ENCODE data around the gene GGT5.

The GGT5 gene

GRCh38 chr22:24208012-24208749, 36.7 kb downstream of the GGT5 start:
- no peak for TF ChIP-seq REST (IDR thresholded peaks at IDR 0.05; ENCODE audit: insufficient read depth in 1 of 2, low read depth in 2 of 2, low read length in 2 of 2)
- TF ChIP-seq FOXP2 (optimal IDR thresholded peaks at IDR 0.05; ENCODE audit: borderline replicate concordance, extremely low read depth, extremely low read length, insufficient read depth) = no peak
- TF ChIP-seq TAF1 (IDR thresholded peaks at IDR 0.05; ENCODE audit: borderline replicate concordance, insufficient read depth, low read length) = no peak
- no peak for TF ChIP-seq POLR2AphosphoS5 (IDR thresholded peaks at IDR 0.05; ENCODE audit: low read depth, low read length)
- no peak for TF ChIP-seq SIN3A (IDR thresholded peaks at IDR 0.05; ENCODE audit: borderline replicate concordance, insufficient read depth, low read length)

GRCh38 chr22:24207264-24208011, 37.4 kb downstream of the GGT5 start:
- no peak for TF ChIP-seq SIN3A (IDR thresholded peaks at IDR 0.05; ENCODE audit: borderline replicate concordance, insufficient read depth, low read length)
- no peak for TF ChIP-seq TAF1 (IDR thresholded peaks at IDR 0.05; ENCODE audit: borderline replicate concordance, insufficient read depth, low read length)
- TF ChIP-seq FOXP2 (optimal IDR thresholded peaks at IDR 0.05; ENCODE audit: borderline replicate concordance, extremely low read depth, extremely low read length, insufficient read depth) = no peak
- no peak for TF ChIP-seq POLR2AphosphoS5 (IDR thresholded peaks at IDR 0.05; ENCODE audit: low read depth, low read length)
- TF ChIP-seq REST (IDR thresholded peaks at IDR 0.05; ENCODE audit: insufficient read depth in 1 of 2, low read depth in 2 of 2, low read length in 2 of 2) = no peak

GRCh38 chr22:24205438-24206195, 39.3 kb downstream of the GGT5 start:
- TF ChIP-seq REST (IDR thresholded peaks at IDR 0.05; ENCODE audit: insufficient read depth in 1 of 2, low read depth in 2 of 2, low read length in 2 of 2) (no peak), FOXP2 (optimal IDR thresholded peaks at IDR 0.05; ENCODE audit: borderline replicate concordance, extremely low read depth, extremely low read length, insufficient read depth) (no peak), POLR2AphosphoS5 (IDR thresholded peaks at IDR 0.05; ENCODE audit: low read depth, low read length) (no peak), SIN3A (IDR thresholded peaks at IDR 0.05; ENCODE audit: borderline replicate concordance, insufficient read depth, low read length) (no peak), TAF1 (IDR thresholded peaks at IDR 0.05; ENCODE audit: borderline replicate concordance, insufficient read depth, low read length) (no peak)

- TF ChIP-seq SIN3A (IDR thresholded peaks at IDR 0.05; ENCODE audit: borderline replicate concordance, insufficient read depth, low read length) (no peak), FOXP2 (optimal IDR thresholded peaks at IDR 0.05; ENCODE audit: borderline replicate concordance, extremely low read depth, extremely low read length, insufficient read depth) (no peak), POLR2AphosphoS5 (IDR thresholded peaks at IDR 0.05; ENCODE audit: low read depth, low read length) (no peak), REST (IDR thresholded peaks at IDR 0.05; ENCODE audit: insufficient read depth in 1 of 2, low read depth in 2 of 2, low read length in 2 of 2) (no peak), TAF1 (IDR thresholded peaks at IDR 0.05; ENCODE audit: borderline replicate concordance, insufficient read depth, low read length) (no peak)
Measured at GRCh38 chr22:24201681-24202614, 42.9 kb downstream of the GGT5 start.
